Measurements from ENCODE around the gene DOLK.
"Not testable (repeated sequence)": the region's sequence is repeated elsewhere in the genome, so short reads cannot be mapped to it uniquely, and the experiment has no call there.

Gene DOLK

GRCh38 chr9:128947527-128948301 lies at the start of gene DOLK, which contains the start of gene NUP188:
Gene DOLK, minus strand, starts transcription at chr9:128947603. Its CDS starts 300 bp downstream, at chr9:128947303.
Gene NUP188, plus strand, starts transcription at chr9:128947699. Its CDS starts 21 bp downstream, at chr9:128947720.
- peak; percentile 96 to 100 for DNase-seq (ENCODE audit: extremely low read depth in 1 of 2, low read depth in 1 of 2)

GRCh38 chr9:128995791-128996190 lies 48.4 kb upstream of the DOLK start:
- DNase-seq (ENCODE audit: extremely low read depth in 1 of 2, low read depth in 1 of 2), result no peak

GRCh38 chr9:128992995-128993394 lies 45.6 kb upstream of the DOLK start:
- no peak for DNase-seq (ENCODE audit: extremely low read depth in 1 of 2, low read depth in 1 of 2)

- DNase-seq (ENCODE audit: extremely low read depth in 1 of 2, low read depth in 1 of 2), result no peak
Observed at GRCh38 chr9:128987805-128988204, 40.4 kb upstream of the DOLK start.

GRCh38 chr9:128986671-128987070 lies 39.3 kb upstream of the DOLK start:
- DNase-seq (ENCODE audit: extremely low read depth in 1 of 2, low read depth in 1 of 2), result no peak

- DNase-seq (ENCODE audit: extremely low read depth in 1 of 2, low read depth in 1 of 2), result no peak
Observed at GRCh38 chr9:128983536-128983935, 36.1 kb upstream of the DOLK start.

GRCh38 chr9:128979111-128979510 lies 31.7 kb upstream of the DOLK start:
- DNase-seq (ENCODE audit: extremely low read depth in 1 of 2, low read depth in 1 of 2), result no peak

GRCh38 chr9:128972956-128973355 lies 25.6 kb upstream of the DOLK start:
- no peak for DNase-seq (ENCODE audit: extremely low read depth in 1 of 2, low read depth in 1 of 2)

GRCh38 chr9:128969491-128969890 lies 22.1 kb upstream of the DOLK start:
- DNase-seq (ENCODE audit: extremely low read depth in 1 of 2, low read depth in 1 of 2), result no peak

GRCh38 chr9:128961403-128961802 lies 14.0 kb upstream of the DOLK start:
- not testable (repeated sequence) for DNase-seq (ENCODE audit: extremely low read depth in 1 of 2, low read depth in 1 of 2)

- no peak for DNase-seq (ENCODE audit: extremely low read depth in 1 of 2, low read depth in 1 of 2)
Observed at GRCh38 chr9:128947277-128947526, 201 bp downstream of the DOLK start.

GRCh38 chr9:128946571-128947276 lies 679 bp downstream of the DOLK start:
- peak in 1 of 2 donors; percentile 8 for DNase-seq (ENCODE audit: extremely low read depth in 1 of 2, low read depth in 1 of 2)

GRCh38 chr9:128945798-128946501 lies 1.5 kb downstream of the DOLK start:
- DNase-seq (ENCODE audit: extremely low read depth in 1 of 2, low read depth in 1 of 2), result no peak

- not testable (repeated sequence) for DNase-seq (ENCODE audit: extremely low read depth in 1 of 2, low read depth in 1 of 2)
Observed at GRCh38 chr9:128944966-128945365, 2.4 kb downstream of the DOLK start.

- no peak for DNase-seq (ENCODE audit: extremely low read depth in 1 of 2, low read depth in 1 of 2)
Observed at GRCh38 chr9:128943832-128944620, 3.4 kb downstream of the DOLK start.

- no peak for DNase-seq (ENCODE audit: extremely low read depth in 1 of 2, low read depth in 1 of 2)
Observed at GRCh38 chr9:128940946-128941755, 6.3 kb downstream of the DOLK start.

GRCh38 chr9:128940271-128940921 lies 7.0 kb downstream of the DOLK start:
- DNase-seq (ENCODE audit: extremely low read depth in 1 of 2, low read depth in 1 of 2), result no peak

GRCh38 chr9:128937310-128938165 lies 9.9 kb downstream of the DOLK start:
- no peak for DNase-seq (ENCODE audit: extremely low read depth in 1 of 2, low read depth in 1 of 2)
